Right lung (tissue), 5 donors: Measurements from ENCODE around the gene CXXC5. TPM values are rescaled to one million over a fixed set of nuclear protein-coding genes. Genes with fewer than 3 reads are reported as not detected.

Experiments used
- DNase-seq, 2 donors: peaks; one replicate each; pipeline ENCODE4 v3.0.0-alpha.2; 2013
- polyA plus RNA-seq, 5 donors: library from polyadenylated mRNA; unstranded; fragments of 120-200 nt; gene quantifications; one replicate each; pipeline versions ENCODE4 v1.2.1 to v1.2.3, GENCODE V29; 2013; ENCODE audit warnings: inconsistent platforms in 1 of 5, low replicate concordance in 1 of 5; ENCODE audit not compliant: insufficient read length in 5 of 5, insufficient read depth in 1 of 5

CXXC5 gene
- polyA plus RNA-seq, 5 donors = 35.7 to 48.0 (median 40.1) TPM

DNA sequence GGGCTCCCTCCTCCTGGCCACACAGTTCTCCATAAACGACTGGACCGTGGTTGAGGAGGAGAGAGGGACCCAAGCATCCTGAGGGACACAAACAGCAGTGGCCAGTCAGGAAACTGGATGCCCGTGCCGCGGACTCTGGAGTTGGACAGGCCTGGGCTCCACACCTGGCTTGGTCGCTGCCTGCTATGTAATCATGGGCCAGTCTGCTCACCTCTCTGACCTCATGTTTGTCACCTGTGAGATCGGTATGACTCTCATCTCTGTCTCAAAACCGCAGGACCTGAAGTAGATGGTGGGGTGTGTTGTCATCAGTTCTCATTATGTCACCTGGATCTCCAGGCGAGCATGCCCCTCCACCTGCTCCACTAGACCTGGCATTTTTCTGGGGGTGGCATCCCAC, 14.5 kb downstream of the CXXC5 start:
- DNase-seq = no peak

DNA sequence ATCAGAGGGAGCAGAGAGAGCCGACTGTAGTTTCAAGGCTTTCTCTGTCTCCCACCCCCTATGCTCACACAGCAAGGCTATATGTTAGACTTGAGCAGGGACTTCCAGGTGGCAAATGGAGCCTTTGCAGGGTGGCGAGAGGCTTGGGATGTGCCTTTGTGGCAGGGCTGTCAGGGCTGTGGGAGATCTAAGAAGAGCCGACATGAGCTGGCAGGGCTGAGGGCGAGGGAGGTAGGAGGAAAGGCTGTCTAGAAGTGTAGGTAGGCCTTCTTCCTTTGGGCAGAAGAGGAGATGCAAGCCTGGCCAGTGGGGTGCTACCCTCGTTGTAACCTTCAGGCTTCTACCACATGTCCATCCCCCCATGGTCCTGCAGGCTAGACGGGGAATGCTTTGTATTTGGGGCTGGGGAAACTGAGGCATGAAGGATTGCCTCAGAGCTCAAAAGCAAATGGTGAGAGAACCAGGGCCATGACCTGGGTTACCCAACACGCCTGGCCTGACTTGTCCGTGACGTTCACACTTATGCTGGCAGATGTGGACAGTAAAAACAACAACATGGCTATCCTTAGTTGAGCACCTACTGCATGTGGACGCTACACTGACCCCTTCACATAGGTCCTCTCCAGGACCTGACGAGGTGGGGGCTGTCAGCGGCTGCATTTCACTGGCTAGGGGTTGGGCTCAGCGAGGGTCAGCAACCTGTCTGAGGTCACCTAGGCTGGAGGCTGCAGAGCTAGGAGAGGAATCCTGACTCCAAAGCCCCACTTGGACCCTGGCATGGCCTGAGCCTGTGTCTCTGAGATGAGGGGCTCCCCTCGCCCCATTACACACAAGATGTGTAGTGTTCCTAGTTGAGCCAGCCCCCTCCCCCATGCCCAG, 15.3 kb downstream of the CXXC5 start:
- no peak for DNase-seq

DNA sequence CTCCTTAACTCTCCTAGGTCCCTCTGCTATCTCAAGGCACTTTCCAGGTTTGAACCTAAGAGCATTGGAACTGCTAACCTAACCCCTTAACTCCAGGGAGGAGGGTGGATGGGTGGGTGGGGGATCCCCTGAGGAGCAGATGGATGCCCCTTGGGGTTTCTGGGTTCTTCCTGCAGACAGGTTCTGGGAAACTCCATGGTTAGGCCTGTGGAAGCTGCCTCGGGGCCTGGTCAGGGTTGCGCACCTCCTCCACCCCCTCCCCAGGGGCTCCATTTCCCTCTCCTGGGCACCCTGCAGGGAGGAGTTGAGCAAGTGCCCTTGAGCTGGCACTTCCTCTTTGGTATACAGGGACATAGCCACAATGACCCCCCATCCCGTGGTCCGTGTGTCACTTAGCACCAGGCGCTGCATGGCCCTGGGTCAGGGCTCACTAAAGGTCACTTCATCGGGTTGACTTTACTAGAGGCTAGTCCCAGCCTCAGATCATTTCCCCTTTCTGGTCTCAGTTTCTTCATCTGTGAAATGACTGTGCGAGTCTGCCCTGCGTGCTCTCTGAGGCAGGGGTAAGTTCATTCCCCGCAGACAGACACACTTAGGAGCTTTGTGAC, 16.0 kb downstream of the CXXC5 start:
- DNase-seq = no peak

DNA sequence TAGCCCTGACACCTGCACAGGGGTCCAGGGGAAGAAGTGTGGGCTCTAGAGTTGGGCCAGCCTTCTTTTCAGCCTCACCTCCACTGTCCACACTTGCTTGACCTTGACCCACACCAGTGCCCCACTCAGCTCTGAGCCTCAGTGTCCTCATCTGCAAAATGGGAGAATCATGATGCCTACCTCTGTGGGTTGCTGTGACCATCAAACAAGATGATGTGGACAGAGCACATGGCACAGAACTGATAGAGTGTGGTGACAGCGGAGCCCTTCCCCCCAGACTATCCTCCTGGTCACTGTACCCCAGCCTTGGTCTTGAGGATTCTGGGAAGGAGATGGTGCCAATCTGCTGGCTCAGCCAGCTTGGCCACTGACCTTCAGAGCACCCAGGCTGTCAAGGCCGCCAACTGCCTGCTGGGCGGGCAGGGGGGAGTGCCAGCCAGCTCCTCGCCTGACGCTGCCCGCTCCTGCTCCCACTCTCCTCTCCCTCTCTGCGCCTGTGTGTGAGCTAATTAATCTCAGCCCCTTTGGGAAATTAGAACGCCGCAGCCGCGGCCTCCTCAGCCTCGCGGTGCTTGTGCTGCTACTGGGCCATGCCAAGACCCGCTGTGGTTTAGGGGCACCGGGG, 16.7 kb downstream of the CXXC5 start:
- DNase-seq = no peak

DNA sequence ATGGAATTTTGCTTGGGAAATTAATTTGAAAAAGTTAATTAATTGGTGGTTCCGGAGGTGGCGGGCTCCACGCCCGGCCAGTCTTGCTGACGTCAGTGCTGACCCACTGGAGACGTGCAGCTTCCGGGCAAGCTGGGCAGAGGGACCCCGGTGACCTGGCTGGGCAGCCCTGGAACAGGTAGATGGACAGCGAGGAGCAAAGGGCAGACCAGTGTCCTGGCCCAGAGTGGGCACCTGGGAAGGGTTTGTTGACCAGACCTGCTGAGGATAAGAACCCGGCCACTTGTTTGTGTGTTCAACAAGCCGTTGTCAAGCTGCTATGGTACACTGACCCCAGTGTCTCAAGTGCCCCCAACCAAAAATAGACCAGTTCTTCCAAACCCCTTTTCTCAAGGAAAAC, 17.5 kb downstream of the CXXC5 start:
- DNase-seq = no peak

DNA sequence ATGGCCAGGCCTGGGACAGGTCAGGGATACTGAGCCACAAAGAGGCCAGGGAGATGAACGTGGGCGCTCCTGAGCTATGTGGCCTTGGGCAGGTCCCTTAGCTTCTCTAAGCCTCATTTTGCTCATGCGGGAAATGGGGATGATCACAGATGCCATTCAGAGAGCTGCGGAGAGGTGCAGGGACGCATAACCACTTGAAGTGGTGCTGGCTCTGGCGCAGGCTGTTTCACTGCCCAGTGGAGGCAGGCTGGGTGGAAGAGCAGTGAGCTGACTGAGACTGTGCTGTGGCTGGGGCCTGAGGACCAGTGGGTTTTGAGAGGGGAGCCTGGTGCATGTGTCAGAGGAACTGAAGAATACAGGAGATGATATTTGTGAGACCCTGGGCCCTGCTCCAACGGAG, 18.4 kb downstream of the CXXC5 start:
- no peak for DNase-seq

DNA sequence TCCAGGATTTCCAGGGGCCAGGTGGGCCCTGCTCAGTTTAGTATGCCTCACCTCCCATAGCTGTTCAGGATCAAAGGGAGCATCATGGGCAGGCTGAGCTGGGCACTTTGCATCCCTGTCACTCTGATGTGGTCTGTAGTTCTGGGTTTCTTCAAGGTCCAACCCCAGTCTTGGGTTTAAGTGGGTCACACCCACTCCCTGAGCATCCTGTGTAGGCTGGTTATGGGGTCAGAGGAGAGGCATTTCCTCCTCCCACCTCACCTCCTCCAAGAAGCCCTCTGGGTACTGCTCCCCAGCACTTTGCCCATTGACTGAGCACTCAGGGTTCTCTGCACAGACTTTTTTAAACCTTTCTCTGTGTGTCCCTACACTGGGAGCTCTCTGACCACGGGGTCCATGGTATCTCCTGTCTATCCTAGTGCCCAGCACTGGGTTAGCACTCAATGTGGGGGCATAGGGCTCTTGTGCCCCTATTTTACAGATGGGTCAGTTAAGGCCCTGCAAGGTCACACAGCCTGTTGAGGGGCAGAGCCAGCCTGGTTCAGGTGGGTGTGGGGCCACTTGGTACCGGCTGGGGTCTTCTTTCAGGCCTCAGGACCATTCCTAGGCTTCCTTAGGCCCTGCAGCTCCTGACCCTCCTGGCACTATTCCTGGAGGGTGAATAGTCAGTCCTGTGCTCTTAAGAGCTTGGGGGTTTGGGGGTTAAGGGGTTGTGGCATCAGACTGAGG, 19.0 kb downstream of the CXXC5 start:
- no peak for DNase-seq

DNA sequence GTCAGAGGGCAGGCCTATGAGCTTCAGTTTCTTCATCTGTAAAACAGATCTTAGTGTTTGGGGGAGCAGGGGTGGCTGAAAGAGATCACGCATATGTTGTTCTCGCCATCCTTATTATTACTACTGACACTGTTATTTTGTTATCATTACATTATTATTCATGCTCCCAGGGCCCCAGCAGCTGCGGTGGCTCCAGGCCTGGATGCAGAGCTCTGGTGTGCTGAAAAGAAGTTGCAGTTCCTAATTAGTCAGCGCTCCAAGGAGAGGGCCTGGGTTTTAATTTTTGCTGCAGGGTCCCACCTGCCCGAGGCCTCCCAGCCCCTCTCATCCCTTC, 19.5 kb downstream of the CXXC5 start:
- no peak for DNase-seq

DNA sequence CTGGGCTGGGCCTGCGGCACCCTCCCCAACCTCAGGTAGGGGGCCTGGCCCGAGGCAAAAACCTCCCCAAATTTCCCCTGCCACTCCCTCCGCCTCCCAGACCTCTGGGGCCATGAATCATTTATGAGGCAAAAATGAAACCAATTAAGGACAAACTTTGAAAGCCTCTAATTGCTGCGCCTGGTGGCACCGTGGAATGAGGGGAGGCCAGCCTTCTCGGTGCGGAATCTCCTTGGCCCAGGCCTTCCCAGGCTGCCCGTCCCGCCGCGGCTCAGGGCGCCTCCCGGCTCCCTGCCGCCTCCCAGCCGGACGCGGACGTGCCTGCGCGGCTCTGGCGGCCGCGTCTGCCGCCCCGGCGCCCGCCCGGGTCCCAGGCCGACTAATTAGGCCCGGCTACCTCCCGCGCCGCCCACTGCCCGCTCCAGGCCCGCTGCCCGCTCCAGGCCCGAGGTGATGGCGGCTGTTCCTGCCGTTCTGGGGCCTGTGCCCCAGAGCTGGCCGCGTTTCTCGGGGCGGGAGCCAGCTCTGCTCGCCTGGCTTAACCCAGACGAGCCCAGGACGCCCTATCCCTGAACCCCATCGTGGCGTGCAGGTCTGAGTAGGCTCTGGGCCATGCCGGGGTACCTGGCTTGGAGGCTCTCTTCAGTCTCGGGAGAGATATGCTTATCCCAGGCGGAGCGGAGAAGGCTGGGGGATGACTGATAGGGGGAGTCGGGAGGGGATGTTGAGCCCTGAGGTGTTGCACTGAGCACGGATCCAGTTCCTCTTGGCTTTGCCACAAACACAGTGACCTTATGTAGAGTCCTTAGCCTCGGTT, 20.1 kb downstream of the CXXC5 start:
- DNase-seq = no peak

DNA sequence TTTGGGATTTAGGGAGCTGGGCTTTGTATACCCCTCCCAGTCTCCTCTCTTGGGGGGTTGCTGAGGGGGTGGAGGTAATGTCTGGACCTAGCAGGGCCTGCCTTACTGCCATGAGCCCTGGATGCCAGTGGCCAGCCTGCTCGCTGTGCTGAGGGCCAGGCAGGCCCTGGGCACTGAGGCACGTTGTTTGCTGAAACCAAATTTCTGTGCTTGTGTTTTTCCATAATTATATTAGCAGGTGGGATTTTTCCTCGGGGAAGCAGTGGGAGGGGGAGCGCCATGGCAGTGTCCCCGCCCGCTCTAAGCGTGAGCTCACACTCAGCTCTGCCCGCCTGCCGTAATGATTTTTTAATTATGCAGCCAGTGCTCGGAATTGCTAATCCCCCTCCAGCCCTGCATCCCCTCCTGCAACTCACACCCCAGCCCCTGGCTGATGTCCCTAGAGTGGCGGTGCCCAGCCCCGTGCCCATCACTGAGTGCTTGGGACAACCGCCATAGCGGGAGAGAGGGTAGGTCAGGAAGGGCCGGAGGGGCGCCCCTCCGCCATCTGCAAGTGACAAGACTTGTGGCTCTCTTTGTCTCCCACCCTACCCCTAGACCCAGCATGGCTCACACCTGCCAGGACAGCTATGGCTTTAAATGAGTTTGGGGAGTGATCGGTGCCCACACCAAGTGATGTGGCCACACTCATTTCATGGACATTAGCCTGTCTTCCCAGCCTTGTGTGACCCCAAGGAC, 20.9 kb downstream of the CXXC5 start:
- DNase-seq = no peak

DNA sequence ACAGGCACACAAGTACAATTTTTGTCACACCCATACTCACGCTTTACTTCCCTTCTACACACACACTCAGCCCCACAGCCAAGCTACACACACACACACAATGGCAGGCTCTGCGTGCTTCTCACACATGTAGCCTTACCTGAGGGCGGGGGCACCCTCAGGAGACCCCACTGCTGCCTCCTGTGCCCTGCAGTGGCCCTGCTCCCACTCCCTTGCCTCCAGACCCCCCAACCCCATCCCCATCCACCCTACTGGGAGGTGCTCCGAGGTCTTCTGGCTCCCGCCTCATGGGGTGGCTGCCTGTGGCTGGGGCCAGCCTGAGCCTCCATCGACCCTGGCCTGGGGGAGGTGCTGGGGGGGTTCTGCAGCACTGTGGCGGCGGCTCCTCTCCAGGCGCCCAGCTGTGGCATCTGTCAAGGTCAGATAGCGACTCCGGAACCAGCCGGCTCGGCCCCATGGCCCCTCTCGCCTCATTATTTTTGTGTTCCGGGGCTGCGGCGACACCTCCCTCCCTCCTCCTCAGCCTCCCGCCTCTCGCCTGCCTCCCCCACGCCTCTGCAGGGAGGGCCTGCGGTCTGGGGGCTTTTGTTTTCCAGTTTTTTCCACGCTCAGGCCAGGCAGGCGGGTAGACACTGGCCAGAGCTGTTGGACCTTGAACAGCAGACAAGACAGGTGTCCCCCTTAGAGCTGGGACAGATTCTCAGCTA, 21.7 kb downstream of the CXXC5 start:
- no peak for DNase-seq

DNA sequence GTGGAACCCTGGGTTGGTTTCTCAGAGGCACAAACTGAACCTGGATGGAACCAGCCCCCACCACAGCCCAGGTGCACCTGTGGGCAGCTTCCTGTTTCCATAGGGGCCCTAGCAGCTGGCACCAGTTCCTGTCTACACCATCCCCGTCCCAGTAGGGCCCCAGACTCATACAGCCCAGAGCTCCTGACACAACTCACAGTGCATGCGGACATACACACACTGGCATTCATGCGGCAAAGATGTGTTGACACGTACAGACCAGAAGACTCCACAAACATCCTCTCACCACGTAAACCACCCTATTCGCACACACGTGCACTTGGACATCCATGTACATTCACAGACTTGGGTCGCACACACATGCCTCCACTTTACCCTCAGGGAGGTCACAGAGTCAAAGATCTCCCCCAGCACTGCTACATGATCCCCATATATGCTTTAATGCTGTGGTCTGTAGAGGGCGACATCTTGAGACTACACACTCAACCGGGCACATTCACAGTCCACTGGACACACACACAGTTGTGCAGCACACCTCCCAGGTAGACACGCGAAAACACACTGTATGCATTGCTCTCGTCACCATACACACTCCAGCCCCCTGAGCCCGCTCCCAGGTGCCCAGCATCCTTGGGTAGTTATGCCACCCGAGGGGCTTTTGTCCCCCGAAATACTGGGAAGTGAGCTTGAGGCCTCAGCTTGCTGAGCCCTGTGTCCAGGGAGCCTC, 22.4 kb downstream of the CXXC5 start:
- no peak for DNase-seq

DNA sequence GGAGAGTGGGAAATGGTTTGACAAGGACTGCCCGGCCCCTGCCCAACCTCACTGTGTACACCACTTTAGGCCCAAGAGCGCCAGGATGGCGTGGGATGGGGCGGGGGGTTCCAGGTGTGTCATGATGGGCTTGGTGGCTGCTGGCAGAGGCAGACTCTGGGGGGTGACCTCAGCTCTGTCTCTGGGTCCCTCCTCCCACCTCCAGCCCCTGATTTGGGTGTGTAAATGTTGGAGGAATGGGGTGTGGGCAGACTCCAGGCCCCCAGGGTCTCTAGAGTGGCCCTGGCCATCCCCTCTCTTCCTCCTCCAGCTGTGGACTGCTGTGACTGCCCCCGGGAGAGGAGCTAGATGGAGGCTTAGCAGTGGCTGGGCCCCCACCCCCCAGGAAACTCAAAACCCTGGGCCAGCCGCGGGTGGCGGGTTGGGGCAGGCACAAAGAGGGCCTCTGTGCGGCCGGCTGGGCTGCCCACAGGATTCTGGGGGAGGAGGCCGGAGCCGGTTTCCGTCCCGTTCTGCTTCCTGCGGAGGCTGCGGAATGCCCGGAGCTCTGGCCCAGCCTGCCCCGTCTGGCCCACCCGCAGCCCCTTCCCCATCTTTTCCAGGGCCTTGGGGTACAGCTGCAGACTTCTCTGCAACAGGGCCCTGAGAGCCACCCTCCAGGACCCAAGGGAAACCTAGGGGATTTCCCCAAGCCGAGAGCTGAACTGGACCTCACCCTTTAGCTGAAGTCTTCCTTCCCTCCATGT, 23.1 kb downstream of the CXXC5 start:
- no peak for DNase-seq

DNA sequence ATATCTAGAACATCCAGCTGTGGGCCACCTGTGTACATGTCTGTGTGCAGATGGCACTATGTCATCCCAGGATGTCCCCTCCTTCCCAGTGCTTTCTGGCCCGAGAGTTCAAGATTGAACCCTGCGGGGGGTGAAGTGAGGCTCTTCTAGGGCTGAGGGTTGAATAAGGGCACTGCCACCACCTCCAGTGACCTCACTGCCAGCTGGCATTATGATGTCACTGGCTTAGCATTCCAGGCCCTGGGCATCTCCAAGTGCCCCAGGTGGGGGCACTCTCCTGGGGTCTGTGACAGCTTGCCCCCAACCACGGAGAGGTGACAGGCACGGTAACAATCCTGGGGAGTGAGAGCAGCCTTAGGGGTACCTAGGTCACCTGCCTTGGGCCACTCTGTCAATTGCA, 27.1 kb downstream of the CXXC5 start:
- no peak for DNase-seq

DNA sequence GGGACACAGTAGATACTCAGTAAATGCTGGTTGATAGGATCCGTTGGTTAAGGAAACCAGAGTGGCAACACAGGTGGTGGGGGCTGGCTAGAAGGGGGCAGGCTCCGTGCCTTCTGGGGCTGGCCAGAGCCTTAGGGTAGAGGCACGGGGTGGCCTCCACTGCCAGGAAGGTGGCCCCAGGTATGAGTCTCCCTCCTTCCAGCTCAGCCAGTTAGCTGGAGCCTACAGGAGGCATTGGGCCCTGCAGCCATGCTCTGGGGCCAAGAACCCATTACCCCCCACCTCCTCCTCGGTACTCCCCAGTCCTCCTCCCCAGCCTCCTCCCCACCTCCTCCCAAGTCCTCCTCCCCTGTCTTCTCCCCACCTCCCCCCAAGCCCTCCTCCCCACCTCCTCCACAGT, 27.7 kb downstream of the CXXC5 start:
- DNase-seq = no peak

DNA sequence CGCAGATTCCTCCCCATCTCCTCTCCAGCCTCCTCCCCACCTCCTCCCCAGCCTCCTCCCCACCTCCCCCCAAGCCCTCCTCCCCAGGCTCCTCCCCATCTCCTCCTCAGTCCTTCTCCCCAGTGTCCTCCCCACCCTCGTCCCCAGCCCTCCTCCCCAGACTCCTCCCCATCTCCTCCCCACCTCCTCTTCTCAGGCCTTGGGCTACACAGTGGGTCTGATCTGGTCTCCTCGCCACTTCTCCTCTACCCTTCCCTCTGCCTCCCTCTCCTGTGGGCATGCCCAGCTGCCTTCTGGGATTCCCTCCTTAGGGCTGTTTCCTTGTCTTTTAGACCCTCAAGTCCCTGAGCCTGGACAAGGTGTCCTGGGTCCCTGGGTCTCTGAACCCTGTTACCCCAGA, 28.3 kb downstream of the CXXC5 start:
- DNase-seq = no peak

DNA sequence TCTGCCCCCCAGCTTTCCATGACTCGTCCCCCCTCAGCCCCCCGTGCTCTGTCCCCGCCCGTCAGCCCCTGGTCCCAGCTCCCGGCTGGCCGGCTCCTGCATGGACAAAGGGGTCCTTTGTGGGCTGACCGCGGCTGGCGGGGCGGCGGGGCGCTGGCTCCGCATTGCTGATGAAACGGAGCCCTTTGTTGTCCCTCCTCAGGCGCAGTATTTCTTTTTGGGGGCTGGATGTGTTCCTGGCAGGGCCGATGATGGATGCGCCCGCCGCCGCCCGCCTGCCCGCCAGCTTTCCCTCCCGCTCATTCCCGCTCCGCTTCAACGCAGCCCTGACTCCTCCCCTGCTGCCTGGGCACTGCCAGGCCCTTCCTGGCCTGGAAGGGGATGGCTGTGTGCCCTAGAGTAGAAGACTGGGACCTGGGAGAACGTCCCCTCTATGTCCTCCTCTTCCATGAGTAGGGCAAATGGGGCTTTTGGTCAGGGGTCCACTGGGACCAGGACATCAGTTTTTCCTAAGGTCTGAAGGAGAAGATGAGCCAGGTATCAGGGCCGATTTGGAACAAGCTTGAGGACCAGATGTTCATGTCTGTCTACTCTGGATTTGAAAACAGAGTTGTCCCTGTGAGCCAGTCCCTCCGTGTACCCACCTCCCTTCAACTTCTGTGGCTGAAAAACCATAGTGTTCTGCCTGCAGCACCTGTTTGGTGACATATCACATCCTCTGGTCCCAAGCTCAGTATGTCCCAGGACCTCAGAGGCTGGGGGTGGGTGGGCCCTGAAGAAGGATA, 29.0 kb downstream of the CXXC5 start:
- DNase-seq = no peak
